ENCODE data around the gene KYNU. TPM values are rescaled to one million over a fixed set of nuclear protein-coding genes. Genes with fewer than 3 reads are reported as not detected.

The KYNU gene
- total RNA-seq, 1 donor from 2014 or later = not detected

DNA sequence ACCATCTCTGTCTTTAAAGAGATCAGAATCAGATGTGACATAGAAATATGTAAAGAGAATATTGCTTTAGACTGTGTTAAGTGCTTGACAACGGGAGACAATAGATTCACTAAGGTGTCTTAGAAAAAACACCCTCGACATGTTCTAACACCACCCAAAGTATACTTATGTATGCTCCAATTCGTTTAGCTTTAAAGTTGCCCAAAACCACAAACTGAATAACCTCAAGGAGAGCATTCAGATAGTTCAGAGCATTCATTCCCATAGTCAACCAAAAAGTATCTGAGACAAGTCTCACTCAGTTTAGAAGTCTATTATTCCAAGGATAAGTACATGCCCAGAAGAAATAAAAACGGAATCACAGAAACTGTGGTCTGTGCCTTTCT, 96.4 kb downstream of the KYNU start:
- intact Hi-C loops (cut with micrococcal nuclease) = no loop called here
- H3K36me3 Mint-ChIP-seq (ENCODE audit: low read depth) = no peaks in the 10 kb centered on the region

DNA sequence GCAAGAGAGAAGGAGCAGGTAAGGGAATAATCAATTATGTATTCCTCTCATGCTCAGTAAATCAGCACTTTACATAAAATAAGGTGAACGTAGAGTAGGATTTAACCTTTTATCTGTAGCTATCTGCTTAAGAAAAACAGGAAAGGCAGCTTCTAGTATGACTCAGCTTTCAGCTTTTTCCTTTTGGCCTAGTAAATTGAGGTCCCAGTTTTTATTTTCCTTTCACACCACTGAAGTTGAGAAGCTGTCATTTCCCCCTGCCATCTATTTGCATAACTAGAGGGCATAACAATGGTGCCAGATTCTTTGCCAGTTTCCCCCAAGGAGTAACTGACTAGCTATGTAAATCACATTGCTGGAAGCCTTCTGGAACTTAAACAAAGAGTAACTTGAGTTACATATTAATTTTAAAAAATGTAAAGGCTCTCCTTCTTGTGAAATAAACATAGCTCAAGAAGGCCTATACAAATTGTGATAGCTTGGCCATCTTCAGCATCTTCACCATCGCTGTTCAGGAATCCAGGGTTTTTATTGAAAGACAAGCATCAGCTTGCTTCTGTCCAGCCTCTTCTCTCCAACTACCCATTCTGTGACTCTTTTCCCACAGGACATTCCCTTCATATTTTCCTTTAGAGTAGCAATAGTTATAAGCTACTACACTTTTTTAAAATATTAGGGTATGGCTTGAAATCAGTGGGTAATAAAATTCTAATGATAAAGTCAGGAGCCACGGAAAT, 97.0 kb downstream of the KYNU start:
- Mint-ChIP-seq H3K9me3 (no peaks in the 10 kb centered on the region), H3K36me3 (ENCODE audit: low read depth) (no peaks in the 10 kb centered on the region), H3K27ac (no peak overlapping the region), H3K27me3 (no peaks in the 10 kb centered on the region), H3K4me1 (no peaks in the 10 kb centered on the region), H3K4me3 (no peak overlapping the region)
- DNase-seq = no peak
- intact Hi-C loops (cut with micrococcal nuclease) = no loop called here

More for the DNA sequence above, 96.4 kb downstream of the KYNU start:
- no peak for DNase-seq
- Mint-ChIP-seq H3K4me1 (no peaks in the 10 kb centered on the region), H3K27ac (no peak overlapping the region), H3K4me3 (no peak overlapping the region), H3K27me3 (no peaks in the 10 kb centered on the region), H3K9me3 (no peaks in the 10 kb centered on the region)

DNA sequence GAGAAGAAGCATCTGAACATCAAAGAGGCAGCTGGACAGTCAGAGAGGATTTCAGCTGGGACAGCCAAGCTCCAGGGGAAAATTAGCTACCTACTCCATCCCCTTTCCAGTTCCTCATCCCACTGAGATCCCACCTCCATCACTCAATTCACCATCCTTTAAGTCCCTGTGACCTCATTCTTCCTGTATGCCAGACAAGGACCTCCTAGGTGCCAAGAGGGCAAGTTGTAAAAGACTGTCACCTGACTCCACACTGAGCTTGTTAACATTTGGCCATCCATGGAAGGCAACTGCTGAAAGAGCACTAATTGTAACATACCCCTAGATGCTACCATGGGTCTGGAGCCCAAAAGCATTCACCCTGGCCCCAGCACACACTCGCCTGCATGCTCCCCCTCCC, 97.8 kb downstream of the KYNU start:
- no peak overlapping the region for H3K4me3 Mint-ChIP-seq
- H3K4me1 Mint-ChIP-seq = no peaks in the 10 kb centered on the region

DNA sequence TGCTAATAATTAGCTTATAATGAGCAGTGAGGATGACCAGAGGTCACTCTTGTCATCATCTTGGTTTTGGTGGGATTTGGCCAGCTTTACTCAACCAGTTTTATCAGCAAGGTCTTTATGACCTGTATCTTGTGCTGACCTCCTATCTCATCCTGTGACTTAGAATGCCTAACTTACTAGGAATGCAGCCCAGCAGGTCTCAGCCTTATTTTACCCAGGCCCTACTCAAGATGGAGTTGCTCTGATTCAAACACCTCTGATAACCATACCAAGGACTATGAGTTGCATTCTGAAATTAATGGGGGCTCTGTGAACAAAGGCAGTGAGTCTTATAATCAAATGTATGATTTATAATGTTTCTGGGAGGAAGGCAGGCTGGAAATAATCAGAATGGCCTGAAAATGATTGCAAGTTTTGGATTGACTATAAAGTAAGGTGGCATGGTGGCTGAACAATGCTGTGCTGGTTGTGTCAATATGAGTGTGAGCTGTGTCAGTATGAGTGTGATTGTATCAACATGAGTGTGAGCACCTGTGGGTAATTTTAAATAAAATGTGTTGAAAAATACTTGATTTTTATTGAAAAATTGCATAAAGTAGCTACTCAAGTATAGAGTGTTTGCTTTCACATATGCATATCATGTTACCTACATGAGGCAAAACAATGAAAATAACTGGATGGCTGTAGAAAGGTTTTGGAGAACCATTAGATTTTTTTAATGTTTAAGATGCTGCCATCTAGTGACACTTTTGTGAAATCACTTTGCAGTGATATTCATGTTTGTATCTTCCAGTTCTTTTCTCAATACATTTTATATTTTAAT, 103.0 kb downstream of the KYNU start:
- intact Hi-C loops (cut with micrococcal nuclease) = no loop called here
- H3K27ac Mint-ChIP-seq = no peak overlapping the region
- H3K4me1 Mint-ChIP-seq = no peaks in the 10 kb centered on the region
- no peaks in the 10 kb centered on the region for H3K9me3 Mint-ChIP-seq
- no peak overlapping the region for H3K4me3 Mint-ChIP-seq
- no peak for DNase-seq
- peaks cover 12% of the 10 kb centered on the region for H3K27me3 Mint-ChIP-seq
- no peaks in the 10 kb centered on the region for H3K36me3 Mint-ChIP-seq (ENCODE audit: low read depth)

More for the DNA sequence above, 97.8 kb downstream of the KYNU start:
- Mint-ChIP-seq H3K27me3 (no peaks in the 10 kb centered on the region), H3K9me3 (no peaks in the 10 kb centered on the region), H3K27ac (no peak overlapping the region), H3K36me3 (ENCODE audit: low read depth) (no peaks in the 10 kb centered on the region)
- intact Hi-C loops (cut with micrococcal nuclease) = no loop called here
- DNase-seq = no peak

DNA sequence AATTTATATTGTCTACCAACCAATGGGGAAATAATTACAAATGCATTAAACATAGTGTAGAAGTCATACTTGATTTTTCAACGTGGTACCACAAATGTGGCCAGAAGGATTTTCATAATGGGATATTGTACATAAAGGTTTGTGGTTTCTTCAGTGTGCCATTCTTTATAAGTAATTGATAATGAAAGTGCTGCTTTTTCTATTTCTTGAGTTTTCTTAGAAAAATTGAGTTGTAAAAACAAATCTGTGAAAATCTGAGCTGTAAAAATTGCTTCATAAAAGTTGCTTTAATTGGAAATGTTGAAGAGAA, 103.6 kb downstream of the KYNU start:
- no peak for DNase-seq
- Mint-ChIP-seq H3K4me3 (no peak overlapping the region), H3K36me3 (ENCODE audit: low read depth) (no peaks in the 10 kb centered on the region), H3K27me3 (peaks cover 13% of the 10 kb centered on the region), H3K4me1 (no peaks in the 10 kb centered on the region), H3K27ac (no peak overlapping the region), H3K9me3 (no peaks in the 10 kb centered on the region)
- intact Hi-C loops (cut with micrococcal nuclease) = no loop called here

DNA sequence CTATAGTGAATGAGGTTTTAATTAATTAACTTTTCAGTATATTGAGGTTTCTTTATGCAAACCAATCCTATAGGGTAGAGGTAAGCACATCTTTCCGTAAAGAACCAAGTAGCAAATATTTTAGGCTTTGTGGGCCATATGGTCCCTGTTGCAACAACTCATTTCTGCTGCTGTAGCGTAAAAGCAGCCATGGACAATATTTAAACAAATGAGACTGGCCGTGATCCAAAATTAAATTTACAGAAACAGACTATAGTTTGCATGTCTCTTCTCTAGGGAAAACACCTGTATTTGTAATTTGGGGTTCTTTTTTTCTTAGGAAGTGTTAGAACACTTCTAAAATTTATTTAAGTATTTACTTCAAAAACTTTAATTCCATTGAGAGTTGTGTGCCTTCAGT, 104.3 kb downstream of the KYNU start:
- peaks cover 13% of the 10 kb centered on the region for H3K27me3 Mint-ChIP-seq
- H3K27ac Mint-ChIP-seq = no peak overlapping the region
- intact Hi-C loops (cut with micrococcal nuclease) = no loop called here
- H3K36me3 Mint-ChIP-seq (ENCODE audit: low read depth) = no peaks in the 10 kb centered on the region
- no peak for DNase-seq
- no peak overlapping the region for H3K4me3 Mint-ChIP-seq
- H3K4me1 Mint-ChIP-seq = no peaks in the 10 kb centered on the region
- no peaks in the 10 kb centered on the region for H3K9me3 Mint-ChIP-seq

DNA sequence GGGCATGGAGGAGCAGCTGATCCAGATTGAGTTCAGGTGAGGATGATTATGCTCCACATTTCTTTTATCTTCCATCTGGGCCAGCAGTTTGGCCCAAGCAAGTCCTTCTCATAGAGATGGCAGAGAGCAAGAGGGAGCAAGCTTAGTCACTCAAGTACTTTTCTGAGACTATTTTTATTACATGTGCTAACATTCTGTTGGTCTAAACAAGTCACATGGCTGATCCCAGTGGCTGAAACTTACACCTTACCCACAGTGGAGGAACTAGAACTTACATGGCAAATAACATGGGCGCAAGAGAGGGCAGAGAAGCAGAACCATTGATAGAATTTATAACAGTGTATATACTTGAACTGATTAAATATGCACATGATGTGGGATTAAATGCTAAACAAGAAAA, 105.7 kb downstream of the KYNU start:
- no peak overlapping the region for H3K27ac Mint-ChIP-seq
- H3K36me3 Mint-ChIP-seq (ENCODE audit: low read depth) = no peaks in the 10 kb centered on the region

DNA sequence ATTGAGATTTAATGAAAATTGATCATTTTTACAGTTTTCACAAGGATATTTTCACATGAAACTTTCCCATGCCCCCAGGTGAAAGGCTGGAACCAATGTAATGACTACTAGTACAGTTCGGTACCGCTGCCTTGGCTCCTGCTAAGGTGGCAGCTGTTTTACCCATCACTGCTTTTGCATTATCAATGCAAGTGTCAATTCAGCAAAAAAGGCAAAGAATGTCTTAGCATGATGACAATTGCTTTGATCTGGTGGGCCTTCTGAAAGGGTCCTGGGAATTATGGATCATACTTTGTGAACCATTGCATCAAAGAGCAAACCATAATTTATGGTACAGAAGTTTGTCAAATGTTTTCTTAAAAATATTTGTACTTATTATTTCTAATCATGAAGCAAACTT, 107.2 kb downstream of the KYNU start:
- H3K27ac Mint-ChIP-seq = no peak overlapping the region
- H3K36me3 Mint-ChIP-seq (ENCODE audit: low read depth) = no peaks in the 10 kb centered on the region
- H3K4me1 Mint-ChIP-seq = no peaks in the 10 kb centered on the region
- intact Hi-C loops (cut with micrococcal nuclease) = no loop called here
- no peak overlapping the region for H3K4me3 Mint-ChIP-seq
- no peaks in the 10 kb centered on the region for H3K9me3 Mint-ChIP-seq
- no peak for DNase-seq
- peaks cover 21% of the 10 kb centered on the region for H3K27me3 Mint-ChIP-seq

More for the DNA sequence above, 105.7 kb downstream of the KYNU start:
- no peak overlapping the region for H3K4me3 Mint-ChIP-seq
- H3K4me1 Mint-ChIP-seq = no peaks in the 10 kb centered on the region
- H3K9me3 Mint-ChIP-seq = no peaks in the 10 kb centered on the region
- intact Hi-C loops (cut with micrococcal nuclease) = no loop called here
- no peak for DNase-seq
- H3K27me3 Mint-ChIP-seq = peaks cover 17% of the 10 kb centered on the region

DNA sequence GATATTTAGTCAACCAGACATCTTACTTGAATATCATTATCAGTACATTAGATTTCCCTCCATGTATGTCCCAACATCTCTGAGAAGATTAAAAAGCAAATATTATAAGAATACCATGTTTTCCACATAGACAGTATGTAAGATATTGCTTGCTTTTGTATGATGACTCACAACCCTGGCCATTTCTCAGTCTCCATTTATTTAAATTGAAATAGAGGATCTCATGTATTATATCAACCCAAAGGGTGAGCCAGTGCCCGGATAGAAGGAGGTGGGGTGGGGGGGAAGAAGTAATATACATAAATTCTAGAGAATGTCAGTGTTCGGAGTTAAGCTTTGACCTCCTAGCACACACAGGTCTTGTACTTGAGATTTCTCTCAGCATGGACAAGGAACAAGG, 109.6 kb downstream of the KYNU start:
- Mint-ChIP-seq H3K27ac (no peak overlapping the region), H3K9me3 (no peaks in the 10 kb centered on the region), H3K27me3 (peaks cover 28% of the 10 kb centered on the region), H3K4me3 (no peak overlapping the region), H3K4me1 (no peaks in the 10 kb centered on the region), H3K36me3 (ENCODE audit: low read depth) (no peaks in the 10 kb centered on the region)
- intact Hi-C loops (cut with micrococcal nuclease) = no loop called here
- DNase-seq = no peak

DNA sequence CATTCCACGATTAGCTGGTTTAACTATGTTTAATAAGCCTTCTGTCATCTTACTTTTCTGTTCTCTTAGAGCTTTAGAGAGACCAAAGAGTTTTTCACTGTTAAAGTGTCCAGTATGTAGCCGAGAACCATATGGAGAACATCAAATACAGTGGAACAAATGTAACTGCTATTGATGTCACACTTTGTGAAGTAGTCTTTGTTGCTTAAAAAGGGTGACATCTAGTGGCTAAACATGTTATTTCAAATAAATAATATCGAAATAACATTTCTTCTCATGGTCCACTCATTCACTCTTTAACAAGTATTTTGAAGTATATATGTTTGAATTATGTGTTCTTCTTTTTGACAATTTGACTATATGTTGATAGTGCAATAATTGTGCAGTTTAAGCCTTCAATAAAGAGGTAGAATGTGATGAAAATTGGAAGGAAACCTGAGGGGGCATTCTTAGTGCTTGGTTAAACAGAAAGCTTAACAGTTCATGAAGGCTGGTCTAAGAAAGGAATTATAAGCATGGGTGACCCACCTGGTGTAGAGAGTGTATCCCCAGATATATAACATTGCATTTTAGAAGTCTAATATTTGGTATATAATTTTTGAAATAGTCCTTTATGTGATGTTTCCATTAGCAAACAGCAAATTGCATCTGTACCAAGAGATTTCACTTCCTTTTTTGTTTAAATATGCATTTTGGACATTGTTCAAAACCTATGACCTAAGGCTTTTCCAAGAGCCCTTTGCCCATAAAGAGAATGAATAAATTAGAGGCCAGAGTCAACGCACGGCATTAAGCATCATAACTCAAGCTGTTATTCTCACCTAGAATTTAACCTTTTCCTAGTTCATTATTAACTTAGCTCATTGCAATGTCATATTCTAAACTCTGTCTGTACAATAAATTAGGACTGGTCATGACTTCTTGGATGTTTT, 112.1 kb downstream of the KYNU start:
- H3K4me1 Mint-ChIP-seq = no peaks in the 10 kb centered on the region
- peaks cover 27% of the 10 kb centered on the region for H3K27me3 Mint-ChIP-seq
- intact Hi-C loops (cut with micrococcal nuclease) = no loop called here
- no peaks in the 10 kb centered on the region for H3K9me3 Mint-ChIP-seq
- no peak for DNase-seq
- no peak overlapping the region for H3K4me3 Mint-ChIP-seq
- no peak overlapping the region for H3K27ac Mint-ChIP-seq
- no peaks in the 10 kb centered on the region for H3K36me3 Mint-ChIP-seq (ENCODE audit: low read depth)

DNA sequence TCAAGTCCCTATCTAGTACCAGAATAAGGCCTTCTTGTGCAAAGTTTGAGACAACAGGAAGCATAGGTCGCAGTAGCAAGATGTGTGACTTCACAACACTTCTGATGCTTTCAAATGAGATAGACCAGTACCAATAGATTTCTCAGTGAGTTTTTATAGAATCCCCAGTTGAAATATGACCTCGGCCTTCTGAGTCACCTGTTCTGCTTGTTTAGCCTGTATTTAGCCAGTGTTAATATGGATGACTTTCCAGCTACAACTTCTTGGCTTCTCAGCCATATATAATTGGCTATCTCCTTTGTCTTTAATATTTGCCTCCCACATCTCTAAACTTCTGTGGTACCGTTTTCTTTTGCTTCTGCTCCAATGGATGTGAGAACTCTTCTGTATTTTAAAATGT, 113.8 kb downstream of the KYNU start:
- Mint-ChIP-seq H3K4me1 (no peaks in the 10 kb centered on the region), H3K4me3 (no peak overlapping the region), H3K36me3 (ENCODE audit: low read depth) (no peaks in the 10 kb centered on the region), H3K27ac (no peak overlapping the region), H3K9me3 (no peaks in the 10 kb centered on the region), H3K27me3 (peaks cover 28% of the 10 kb centered on the region)
- no peak for DNase-seq
- intact Hi-C loops (cut with micrococcal nuclease) = no loop called here

DNA sequence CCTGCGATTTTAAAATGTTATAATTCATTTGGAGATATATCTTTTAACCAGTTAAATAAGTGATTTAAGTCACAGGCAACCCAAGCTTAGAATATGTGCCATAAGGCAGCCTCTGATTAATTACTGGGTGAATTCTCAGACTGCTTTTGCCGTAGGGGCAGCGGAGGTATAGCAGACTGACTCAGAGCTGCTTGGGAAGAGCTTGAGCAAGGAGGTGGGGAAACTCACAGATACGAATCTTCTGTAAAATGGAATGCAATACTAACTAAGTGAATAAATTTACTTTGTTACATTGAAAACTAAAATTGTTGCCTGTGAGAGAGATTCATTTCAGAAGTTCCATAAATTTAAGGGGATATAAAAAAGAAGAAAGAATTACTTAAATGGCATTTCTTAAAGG, 115.4 kb downstream of the KYNU start:
- Mint-ChIP-seq H3K9me3 (no peaks in the 10 kb centered on the region), H3K4me3 (no peak overlapping the region), H3K27ac (no peak overlapping the region), H3K36me3 (ENCODE audit: low read depth) (no peaks in the 10 kb centered on the region), H3K27me3 (peaks cover 31% of the 10 kb centered on the region), H3K4me1 (no peaks in the 10 kb centered on the region)
- intact Hi-C loops (cut with micrococcal nuclease) = no loop called here
- no peak for DNase-seq

DNA sequence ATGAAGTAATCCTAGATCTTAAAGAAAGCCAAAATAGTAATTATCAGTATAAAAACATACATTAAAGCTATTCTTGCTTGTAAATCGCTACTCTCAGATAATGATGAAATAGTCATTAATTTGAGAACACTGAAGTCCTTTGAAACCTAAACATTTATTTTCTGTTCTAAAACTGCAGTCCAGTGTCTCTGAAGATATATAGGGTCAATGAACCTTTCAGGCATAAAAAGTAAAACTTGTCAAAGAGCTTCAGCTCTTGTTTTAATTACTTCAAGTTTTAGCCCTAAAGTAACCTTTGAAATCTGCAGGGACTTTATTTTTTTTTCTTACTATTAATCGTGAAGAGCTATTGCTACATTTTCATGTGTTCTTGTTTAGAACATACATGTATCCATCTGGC, 116.3 kb downstream of the KYNU start:
- H3K4me3 Mint-ChIP-seq = no peak overlapping the region
- intact Hi-C loops (cut with micrococcal nuclease) = no loop called here
- H3K27ac Mint-ChIP-seq = no peak overlapping the region
- no peak for DNase-seq
- no peaks in the 10 kb centered on the region for H3K9me3 Mint-ChIP-seq
- H3K4me1 Mint-ChIP-seq = no peaks in the 10 kb centered on the region
- H3K36me3 Mint-ChIP-seq (ENCODE audit: low read depth) = no peaks in the 10 kb centered on the region
- peaks cover 28% of the 10 kb centered on the region for H3K27me3 Mint-ChIP-seq

DNA sequence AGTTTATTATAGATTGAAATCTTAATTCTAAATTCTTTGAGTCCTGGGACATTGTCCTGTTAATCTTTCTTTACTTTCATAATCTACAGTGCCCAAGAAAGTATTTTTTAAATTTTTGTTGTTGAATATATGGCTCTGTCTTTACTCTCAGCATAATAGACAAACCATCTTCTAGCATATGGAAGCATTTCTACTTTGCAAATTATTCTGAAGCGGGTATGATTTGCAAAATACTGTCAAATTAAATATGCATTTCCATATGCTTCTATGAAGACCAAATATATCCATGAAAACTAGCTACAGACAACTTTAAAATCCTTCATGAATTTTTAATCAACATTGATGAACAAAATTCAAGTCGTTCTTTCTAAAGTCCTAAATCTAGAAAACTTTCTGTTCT, 117.2 kb downstream of the KYNU start:
- Mint-ChIP-seq H3K4me3 (no peak overlapping the region), H3K27me3 (peaks cover 27% of the 10 kb centered on the region), H3K4me1 (no peaks in the 10 kb centered on the region), H3K36me3 (ENCODE audit: low read depth) (no peaks in the 10 kb centered on the region), H3K27ac (no peak overlapping the region), H3K9me3 (no peaks in the 10 kb centered on the region)
- intact Hi-C loops (cut with micrococcal nuclease) = no loop called here
- no peak for DNase-seq

Measured in activated CD4-positive, alpha-beta T cell treated with anti-CD3 and anti-CD28 coated beads, Interleukin-2, amount 10 ng/mL, durations not matched to agents 24 days and 14 days (primary cell).